Stimulated activated CD8-positive, alpha-beta memory T cell treated with anti-CD3 and anti-CD28 coated beads, Interleukin-7, amount 100 ng/mL, for 4 hours (primary cell): ENCODE results near the gene NTM.

ENCODE experiments used
- DNase-seq, 2 donors: peaks; one replicate each; pipeline ENCODE4 v3.0.0-alpha.2; 2020; ENCODE audit warnings: low read depth in 2 of 2

The NTM gene

GRCh38 chr11:132208477-132209055, 838.2 kb downstream of the NTM start:
- no peak for DNase-seq

- no peak for DNase-seq
Observed at GRCh38 chr11:132211479-132211878, 841.1 kb downstream of the NTM start.

DNA sequence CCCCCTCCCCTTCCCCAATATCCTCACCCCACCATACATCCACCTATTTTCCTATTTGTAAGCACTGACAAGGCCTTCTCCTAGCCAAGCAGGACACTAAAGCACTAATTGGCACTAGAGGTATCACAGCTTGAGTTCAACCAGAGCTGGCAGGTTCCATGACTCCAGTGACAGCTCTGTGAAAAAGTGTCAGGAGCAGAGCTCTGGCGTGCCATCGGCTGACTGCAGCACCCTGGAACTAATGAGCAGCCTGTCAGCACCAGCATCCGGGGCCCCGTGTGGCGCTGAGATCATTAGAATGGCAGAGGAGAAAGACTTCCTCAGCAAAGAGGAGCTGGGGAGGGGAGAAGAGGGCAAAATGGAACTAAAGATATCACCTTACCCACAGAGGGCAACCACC, 847.4 kb downstream of the NTM start:
- no peak for DNase-seq

DNA sequence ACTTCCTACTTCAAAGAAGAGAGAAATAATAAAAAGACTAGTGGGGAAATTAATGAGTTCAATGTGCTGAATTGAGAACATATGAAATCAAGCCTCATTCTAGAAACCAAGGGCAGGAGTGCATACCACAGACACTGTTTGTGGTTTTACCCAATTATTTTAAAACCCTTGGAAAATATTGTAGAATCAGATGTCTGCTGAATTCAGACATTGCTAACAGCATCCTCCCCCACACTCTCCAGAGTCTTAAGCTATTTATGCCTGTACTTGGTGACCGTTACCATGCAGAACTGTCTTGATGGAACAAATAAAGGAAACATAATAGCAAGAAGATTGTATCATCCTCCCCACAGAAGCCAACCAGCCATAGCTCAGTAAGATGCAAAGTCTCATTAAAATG, 850.1 kb downstream of the NTM start:
- DNase-seq, result no peak

GRCh38 chr11:132222345-132222744, 851.9 kb downstream of the NTM start:
- no peak for DNase-seq

- DNase-seq, result no peak
Observed at GRCh38 chr11:132226522-132226921, 856.1 kb downstream of the NTM start.

- DNase-seq, result no peak
Observed at GRCh38 chr11:132228746-132229325, 858.4 kb downstream of the NTM start.

GRCh38 chr11:132231656-132232347, 861.4 kb downstream of the NTM start:
- no peak for DNase-seq

DNA sequence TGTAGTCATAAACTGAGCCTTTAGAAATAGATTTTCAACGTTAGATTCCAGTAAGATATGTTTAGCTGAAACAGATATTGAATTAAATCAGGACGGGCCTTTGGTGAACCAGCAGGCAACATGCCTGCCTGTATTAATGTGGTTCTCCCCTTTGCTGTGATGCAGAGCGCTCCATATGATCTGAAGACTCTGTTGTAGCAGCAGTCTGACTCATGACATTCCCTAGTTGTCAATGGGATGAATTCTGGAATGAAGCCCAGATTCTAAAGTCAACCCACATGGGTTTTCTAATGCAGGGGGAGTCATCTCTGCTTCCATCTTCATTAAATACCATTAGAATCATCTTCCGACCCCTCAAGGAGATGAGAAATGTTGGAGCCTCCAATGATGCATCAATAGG, 864.5 kb downstream of the NTM start:
- DNase-seq, result no peak

DNA sequence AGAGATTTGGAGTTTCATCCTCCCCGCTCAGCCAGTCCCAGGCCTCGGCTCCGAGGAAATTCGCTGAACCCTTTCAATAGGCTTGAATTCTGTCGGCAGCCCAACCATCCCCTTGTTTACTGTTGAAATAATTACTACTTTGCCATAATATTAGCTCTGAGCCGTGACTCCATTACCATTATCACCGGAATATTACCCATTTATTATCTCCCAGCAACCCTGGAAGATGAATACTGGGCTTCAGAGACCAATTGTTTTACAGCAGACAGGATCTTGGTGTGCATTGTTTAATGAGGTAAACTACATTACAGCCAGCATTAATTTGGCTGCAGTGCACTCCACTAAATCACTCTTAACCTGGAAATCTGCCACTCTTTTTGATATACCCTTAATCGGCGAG, 867.4 kb downstream of the NTM start:
- no peak for DNase-seq

GRCh38 chr11:132238331-132238866, 868.0 kb downstream of the NTM start:
- DNase-seq, result no peak

GRCh38 chr11:132240374-132240773, 870.0 kb downstream of the NTM start:
- DNase-seq, result no peak

DNA sequence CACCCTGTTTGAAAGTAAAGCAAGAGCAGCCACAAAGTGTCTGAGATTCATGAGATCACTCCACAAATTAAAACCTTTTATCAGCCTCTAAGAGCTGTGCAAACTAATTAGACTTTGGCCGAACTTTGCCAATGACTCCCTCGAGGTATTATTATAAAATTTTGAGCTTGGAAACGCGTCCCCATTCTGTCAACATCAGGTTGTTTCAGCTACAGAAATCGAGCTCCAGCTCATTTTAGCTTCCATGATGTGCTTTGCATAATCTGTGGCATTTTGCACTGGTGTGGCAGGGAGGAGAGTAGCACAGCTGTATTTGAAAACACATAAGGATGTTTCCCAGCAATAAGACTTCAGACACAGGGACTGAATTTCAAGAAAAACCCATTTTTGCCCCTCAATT, 872.2 kb downstream of the NTM start:
- DNase-seq, result no peak

GRCh38 chr11:132244846-132245245, 874.4 kb downstream of the NTM start:
- DNase-seq, result no peak

GRCh38 chr11:132245403-132246385, 875.3 kb downstream of the NTM start:
- DNase-seq, result no peak

DNA sequence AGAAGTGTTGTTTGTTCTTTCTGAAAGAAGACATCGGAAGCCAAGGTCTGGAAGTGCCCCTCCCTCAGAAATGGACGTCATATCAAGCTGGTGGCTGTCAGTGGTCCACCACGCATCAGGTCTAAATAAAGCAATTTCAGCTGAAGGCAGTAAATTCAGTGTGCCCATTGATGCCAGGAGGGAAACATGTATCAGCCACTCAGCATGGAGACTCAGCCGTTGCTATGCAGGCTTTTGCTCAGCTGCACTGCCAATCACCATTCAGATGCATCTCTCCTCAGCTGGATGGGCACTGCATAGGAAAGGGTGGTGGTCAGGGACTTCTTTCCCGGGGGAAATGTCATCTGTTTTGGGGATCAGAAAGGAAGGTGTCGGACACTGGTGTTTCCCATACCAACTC, 878.2 kb downstream of the NTM start:
- DNase-seq, result no peak

DNA sequence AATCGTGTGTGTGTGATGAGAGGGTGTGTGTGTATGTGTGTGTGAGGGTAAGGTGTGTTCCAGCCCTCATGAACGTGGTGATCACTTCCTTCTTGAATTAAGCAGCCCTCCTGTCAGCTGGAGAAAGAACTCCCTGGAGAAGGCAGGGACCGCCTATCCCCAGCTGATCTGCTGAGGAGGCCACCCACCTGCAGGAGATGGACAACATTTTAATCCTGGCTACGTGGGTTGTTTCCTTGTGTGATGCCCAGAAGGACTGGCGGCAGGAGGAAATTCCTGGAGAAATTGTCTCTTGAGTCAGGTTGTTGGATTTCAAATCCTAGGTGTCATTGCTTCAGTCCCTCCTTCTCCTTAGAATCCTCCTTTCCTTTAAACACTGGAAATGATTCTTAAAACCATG, 878.8 kb downstream of the NTM start:
- no peak for DNase-seq

GRCh38 chr11:132251061-132251460, 880.6 kb downstream of the NTM start:
- DNase-seq, result no peak

DNA sequence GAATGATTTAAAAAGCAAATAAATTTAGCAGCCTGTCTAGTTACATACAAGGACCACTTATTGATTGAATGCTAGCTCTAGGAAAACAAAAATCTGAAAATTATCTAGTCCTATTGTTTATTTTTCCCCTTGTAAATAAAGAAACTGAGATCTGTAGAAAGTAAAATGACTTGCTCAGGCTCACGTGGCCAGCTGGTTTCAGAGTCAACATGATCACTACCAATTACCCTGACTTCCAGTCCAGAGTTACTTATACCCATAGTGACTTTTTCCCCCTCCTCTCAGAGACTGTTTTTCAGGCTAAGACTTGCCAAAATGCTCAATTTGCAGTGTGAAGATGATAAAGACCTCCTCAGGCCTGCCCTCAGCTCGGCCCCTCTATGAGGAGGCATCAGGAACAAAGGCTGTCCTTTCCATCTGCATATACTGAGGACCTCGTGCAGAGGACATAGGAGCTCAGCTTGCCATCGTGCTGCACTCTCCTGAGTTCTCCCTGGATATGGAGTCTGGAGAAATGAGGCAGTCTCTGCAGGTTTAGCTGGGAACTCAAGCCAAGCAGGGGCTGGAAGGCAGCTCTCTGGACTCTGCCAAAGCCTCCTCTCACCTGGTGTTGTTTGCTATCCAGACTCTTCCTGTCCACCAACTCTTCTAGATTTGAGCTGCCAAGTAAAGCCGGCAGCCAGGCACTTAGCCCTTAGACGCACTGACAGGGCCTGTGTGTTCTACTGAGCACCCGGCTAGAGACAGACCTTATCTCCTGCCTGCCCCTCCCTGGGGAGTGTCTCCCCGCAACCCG, 883.3 kb downstream of the NTM start:
- DNase-seq, result no peak

- DNase-seq, result no peak
Observed at GRCh38 chr11:132254906-132255305, 884.5 kb downstream of the NTM start.
